HK-2 (cell line): Measurements from ENCODE around the gene CCDC170.
"Not testable (repeated sequence)": the region's sequence is repeated elsewhere in the genome, so short reads cannot be mapped to it uniquely, and the experiment has no call there.

Experiments
- DNase-seq: peaks from one replicate; pipeline ENCODE4 v3.0.0-alpha.2; 2018; ENCODE audit not compliant: unreplicated experiment

CCDC170 gene

DNA sequence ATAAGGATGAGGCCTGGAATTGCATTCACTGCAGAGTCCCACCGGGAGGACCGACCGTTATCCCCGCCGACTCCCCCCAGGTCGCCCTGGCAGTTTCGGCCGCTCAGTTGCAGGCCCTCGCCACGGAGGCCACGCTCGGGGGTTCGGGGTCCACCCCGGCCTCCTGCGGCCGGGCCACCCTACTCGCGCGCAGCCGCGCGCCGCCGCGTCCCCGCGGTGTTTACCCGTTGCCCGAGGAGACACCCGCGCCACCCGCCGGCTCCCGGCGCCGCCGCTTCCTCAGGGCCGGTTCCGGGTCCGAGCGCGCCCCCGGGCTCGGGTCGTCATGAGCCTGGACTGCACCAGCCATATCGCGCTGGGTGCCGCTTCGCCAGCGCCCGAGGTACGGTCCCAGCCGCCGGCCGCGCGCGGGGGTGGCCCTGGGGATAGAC is at the start of gene CCDC170:
CCDC170 (plus strand) TSS at position 214 of the 431 bp plus-strand sequence; CDS start at position 326, 112 bp downstream.
- peak; percentile 13 for DNase-seq

DNA sequence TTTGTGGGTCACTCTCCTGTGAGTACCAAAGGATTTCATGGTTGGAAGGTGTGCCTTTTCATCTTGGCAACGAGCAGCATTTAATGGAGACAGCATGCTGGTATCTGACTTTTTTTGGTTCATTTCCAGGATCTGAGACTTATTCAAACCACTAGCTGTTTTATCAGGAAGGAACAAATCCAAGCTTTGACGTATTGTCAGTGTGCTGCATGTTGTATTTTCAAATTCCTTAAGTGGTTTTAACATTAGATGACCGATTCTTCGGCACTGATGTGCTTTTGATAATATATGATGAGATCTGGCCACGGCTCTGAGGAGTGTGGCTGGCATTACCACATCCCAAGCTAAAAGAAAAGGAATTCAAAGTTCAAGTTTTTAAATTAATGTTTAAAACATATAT is 48.3 kb upstream of the CCDC170 start:
- DNase-seq = no peak

GRCh38 chr6:151447237-151447636 is 46.6 kb upstream of the CCDC170 start:
- no peak for DNase-seq

- DNase-seq = no peak
Observed at GRCh38 chr6:151448623-151449022, 45.2 kb upstream of the CCDC170 start.

GRCh38 chr6:151450928-151451327 is 42.9 kb upstream of the CCDC170 start:
- DNase-seq = not testable (repeated sequence)

DNA sequence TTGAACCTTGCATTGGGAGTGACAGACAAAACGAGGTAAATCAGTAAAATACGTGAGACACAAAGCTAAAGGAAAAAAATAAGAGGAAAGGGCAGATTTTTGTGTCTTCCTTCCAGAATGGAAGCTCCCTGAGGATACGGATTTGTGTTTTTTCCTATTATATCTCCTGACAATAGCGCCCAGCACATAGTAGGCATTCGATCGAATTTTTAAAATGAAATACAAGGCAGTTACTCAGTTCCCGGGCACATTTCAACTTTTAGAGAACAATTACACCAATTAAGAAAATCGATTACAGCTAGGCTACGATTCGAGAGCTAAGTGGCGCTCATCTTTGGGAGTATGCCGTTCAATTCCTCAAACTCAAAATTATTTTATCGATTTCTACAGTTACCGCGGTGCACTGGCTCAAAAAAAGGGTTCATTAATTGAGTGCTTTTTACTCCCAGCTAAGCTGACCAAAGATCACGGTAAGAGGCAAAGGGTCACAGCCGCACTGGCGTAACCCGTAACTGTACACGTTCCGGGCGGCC is 42.3 kb upstream of the CCDC170 start:
- DNase-seq = no peak

DNA sequence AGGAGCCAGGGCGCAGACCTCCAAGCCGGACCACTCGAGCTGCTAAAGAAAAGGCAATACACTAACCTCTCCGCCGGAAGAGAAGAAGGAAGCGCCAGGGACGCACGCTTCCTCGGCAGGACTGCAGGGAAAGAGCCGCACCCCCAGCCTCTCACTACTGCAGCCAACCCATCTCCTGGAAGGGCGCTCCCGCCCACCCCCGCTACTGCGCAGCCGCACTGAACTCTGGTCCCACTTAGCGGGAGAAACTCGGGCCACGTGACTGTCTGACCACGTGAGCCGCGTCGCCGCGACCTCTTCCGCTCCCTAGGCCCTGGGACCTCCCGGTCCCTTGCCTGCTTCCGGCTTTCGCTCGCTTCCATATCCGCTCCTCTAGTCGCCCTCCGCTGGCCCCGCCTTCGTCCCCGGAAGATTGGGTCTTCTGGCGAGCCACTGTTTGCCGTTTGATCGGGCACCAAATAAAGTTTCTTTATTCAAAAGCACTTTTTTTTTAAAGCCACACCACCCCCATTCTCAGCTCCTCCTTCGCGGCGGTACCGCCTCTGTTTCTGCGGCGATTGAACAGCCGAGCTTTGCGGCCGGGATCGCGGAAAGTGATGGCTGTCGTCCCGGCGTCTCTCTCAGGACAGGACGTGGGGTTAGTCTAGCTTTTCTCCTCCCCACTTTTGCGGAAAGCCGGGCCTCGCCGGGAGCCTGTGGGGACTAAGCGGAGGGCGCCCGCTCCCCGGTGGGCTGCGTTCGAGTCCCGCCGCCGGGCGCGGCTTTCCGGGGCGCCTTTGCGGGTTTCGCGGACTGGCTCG is 41.7 kb upstream of the CCDC170 start, which contains the start of gene RMND1:
RMND1 (minus strand) TSS at position 177 of the 800 bp plus-strand sequence. CDS start 6,315 bp downstream, outside the sequence.
- peak; percentile 100 for DNase-seq

DNA sequence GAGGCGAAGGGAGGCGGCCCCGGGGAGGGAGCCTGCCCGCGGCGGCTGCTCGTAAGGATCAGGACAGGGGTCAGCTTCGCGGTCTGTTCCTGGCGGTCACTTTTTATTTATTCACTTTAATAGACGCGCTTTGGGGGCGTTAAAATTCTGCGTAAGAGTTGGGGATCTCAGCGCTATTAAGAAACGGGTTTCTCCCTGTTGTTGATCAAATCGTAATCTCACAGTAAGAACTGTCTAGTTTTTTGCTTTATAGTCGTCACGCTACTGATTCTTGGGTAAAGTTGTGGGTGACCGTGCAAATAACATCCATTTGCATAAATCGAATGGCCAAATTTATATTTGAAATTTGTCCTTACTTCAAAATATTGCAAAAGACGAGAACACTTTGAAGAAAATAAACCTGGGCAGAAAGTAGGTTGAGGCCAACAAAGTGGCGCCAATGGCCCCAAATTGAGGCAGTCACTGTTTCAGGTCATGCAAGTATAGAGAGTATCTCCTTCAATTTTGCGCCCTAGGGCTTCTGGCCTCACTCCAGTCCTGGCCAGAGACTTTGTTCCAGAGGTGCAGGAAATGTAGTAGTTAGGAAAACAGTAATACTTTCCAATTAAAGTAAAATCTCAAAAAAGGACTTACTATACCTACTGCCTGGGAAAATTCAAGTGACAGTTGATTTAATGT is 40.9 kb upstream of the CCDC170 start:
- DNase-seq = no peak

DNA sequence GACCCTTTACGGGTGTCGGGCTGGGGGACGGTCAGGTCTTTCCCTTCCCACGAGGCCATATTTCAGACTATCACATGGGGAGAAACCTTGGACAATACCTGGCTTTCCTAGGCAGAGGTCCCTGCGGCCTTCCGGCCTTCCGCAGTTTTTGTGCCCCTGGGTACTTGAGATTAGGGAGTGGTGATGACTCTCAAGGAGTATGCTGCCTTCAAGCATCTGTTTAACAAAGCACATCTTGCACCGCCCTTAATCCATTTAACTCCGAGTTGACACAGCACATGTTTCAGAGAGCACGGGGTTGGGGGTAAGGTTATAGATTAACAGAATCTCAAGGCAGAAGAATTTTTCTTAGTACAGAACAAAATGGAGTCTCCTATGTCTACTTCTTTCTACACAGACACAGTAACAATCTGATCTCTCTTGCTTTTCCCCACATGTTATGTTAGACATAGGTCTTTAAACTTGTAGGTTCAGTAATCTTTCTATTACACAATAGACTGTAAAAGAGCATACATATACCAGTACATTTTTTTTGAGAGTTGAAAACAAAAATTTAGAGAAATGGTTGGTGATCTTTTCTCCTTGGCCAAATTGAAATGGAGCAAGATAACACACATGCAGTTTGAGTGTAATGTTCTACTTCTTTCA is 37.9 kb upstream of the CCDC170 start:
- peak; percentile 29 for DNase-seq

DNA sequence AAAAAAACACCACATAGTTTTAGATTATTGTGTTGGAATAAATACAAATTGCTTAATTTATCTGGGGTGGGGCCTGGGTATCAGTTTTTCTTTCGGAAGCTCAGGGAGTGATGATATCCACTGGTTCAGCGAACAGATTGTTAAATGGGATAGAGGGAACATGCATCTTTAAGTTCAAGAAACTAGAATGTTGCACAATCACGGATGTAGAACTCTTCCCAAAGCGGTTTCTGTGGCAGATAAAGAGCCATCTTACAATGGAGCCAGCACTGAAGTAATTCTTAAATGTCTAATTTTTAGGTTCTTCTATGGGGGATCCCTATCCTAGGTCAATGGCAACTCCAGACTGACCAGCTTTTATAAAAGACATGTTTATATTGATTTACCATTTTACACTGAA is 32.1 kb upstream of the CCDC170 start:
- no peak for DNase-seq

DNA sequence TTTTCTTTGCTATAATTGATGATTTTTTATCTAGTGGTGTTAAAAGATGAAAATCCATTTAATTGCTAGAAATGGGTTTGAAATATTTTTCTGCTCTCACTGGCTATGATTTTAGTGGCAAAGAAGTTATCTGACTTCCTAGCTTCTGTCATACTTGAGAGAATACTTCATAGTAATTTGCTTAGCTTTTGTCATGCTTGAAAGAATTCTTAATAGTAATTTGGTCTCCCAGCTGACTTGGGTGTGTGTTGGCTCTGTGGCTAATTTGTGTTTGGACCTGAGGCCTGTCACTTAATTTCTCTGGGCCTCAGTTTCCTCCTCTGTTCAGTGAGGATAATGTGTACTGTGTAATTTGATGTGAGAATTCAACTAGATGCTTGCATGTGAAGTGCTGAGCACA is 29.1 kb upstream of the CCDC170 start:
- DNase-seq = no peak

DNA sequence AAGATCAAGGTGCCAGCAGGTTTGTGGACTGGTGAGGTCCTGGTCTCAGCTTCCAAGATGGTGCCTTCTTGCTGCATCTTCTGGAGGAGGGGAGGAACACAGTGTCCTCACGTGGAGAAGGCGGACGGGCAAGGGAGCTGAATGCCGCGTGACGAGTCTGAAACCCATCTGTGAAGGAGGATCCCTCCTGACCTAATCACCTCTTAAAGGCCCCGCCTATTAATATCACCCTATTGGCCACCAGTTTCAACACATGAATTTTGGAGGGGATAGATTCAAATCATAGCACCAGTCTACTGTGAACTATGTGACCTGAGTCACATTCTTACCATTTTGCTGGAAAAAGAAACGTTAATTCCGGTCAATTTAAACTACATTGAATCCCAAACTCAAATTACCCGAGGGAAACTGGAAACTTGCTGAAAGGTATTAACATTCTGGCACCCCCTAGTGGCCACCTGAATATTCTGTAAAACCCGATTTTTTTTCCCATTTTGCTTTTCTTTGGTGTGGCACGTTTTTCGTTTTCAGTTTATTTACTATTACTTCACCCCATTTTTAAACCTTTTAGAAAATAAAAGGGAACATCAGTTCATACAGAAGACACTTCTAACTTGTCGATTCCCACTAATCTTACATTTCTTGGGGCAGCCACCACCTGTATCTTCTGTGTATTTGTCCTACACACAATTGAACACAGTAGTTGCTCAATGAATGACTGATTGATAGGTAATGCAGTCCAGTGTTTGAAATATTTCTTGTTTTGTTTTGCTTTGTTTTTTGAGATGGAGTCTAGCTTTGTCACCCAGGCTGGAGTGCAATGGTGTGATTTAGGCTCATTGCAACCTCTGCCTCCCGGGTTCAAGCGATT is 17.9 kb upstream of the CCDC170 start:
- DNase-seq = peak; percentile 28

GRCh38 chr6:151477726-151478125 is 16.1 kb upstream of the CCDC170 start:
- DNase-seq = no peak

DNA sequence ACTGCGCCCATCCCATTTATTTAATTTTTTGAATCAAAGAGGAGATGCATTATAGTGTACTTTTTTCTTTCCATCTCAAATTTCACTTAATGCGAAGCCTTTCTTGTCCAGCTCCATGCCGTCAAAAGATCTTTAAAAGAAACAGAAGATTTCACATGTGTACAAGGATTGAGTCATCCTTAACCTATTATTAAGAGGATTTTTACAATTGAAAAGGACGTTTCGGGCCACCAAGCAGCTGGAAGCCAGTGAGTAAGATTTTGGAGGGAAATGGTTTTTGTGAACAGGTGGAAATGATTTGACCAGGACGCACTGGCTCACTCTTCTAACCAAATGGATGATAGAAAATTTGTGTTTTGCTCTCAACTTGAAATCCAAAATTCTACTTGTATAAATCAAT is 15.1 kb upstream of the CCDC170 start:
- DNase-seq = no peak

GRCh38 chr6:151481786-151482185 is 12.0 kb upstream of the CCDC170 start:
- no peak for DNase-seq

DNA sequence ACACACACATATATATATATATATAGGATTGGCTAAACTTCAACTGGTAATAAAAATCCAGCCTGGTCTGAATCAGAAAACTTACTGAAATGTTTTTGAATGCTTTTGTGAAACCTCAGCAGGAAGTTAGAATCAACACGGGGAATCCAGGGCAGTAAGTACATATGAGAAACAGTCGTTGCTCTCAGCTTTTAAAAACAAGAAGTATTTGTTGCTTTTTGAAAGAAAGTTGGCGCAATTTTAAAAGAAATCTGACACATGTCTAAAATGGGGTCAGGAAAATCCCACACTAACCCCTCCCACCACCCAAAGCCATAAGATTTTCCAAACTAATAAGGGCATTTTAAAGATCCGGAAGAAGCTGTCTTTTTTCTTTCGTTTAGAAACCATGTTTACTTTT is 11.5 kb upstream of the CCDC170 start:
- DNase-seq = no peak

- no peak for DNase-seq
Observed at GRCh38 chr6:151483994-151484393, 9.8 kb upstream of the CCDC170 start.

GRCh38 chr6:151488226-151488625 is 5.6 kb upstream of the CCDC170 start:
- DNase-seq = no peak

DNA sequence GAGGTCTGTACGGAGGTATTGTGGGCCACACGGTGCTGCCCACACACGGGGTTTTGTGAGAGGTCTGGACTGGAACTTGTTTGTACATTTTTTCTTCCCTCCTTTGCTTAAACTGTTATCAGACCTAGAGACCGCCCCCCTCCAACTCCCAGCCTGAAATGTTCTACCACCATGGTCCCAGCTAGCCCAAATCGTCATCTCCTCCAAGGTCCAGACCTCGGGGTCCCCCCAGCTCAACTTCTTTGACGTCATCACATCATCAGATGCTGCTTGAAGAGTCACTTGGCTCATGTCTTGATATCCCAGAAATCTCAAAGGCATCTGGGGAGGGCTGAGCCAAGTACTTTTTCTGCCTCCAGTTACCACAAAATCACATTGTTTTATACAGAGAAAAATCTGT is 2.8 kb upstream of the CCDC170 start:
- no peak for DNase-seq

- no peak for DNase-seq
Observed at GRCh38 chr6:151493161-151493803, 535 bp upstream of the CCDC170 start.
